ENCODE data around the gene MROH2A. TPM values are rescaled to one million over a fixed set of nuclear protein-coding genes. Genes with fewer than 3 reads are reported as not detected.

The MROH2A gene, protein sequence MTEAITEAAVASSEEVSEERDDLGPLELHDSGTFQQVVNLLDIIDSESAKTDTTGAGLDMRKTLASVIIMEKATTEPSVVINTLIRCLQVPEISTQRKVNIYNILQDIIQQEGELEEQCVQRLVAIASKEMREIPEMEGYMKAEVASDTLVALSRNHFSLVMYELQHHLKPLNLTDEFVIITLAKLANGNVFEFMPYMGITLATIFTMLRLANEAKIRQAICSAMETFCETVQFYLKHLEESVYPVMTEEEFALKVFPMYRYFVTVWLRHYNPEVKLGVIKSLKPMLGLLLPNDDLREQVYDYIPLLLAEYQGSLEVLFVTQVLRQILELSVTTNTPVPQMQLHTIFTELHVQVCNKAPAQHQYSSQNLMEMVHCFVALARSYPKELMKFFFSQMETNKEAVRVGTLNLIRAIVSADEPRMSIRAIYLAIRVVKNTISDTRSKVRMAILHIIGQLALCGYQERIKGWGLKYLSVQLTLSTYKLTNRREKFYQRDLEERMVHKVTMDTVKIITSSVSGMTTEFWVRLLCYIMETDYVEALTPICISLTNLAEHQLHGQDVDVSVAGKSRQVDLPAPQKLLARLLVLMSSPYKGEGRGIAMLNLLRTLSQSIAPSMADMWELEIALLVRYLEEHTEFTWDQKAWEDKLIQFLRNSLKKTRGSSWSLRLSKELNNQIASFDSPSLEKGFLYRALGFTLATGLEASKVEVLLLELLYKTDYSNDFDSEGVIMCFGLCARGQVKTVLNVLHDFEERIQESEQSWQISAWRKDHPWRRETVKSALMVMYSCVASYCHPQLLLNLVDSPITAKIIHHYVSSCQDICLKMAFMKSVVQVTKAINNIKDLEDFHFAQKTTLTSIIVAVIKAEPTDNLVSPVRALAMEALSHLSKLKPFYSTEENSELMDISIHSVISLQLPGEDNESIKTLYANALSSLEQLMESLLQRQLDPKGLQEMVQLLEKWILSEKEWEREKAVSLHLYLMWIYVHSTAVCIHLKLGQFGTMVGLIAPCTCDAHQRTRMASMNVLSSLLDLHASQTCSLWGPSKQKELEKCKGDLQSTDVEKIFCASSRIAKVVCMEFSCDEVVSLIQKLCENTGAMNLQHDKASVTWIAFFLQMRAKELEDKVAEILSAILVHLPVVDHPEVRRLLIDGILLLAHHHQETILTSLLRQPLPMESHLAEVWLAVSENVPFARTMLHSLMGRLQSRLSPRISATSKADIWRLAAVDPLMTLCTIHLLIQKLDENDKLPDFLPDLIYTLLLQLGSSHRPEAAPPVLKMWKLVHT (N-terminal part only)
- under 1 TPM in 1 of 2 donors, not detected in 1; 0.08 TPM for total RNA-seq
- under 1 TPM; 0.09 to 0.28 TPM for polyA plus RNA-seq

DNA sequence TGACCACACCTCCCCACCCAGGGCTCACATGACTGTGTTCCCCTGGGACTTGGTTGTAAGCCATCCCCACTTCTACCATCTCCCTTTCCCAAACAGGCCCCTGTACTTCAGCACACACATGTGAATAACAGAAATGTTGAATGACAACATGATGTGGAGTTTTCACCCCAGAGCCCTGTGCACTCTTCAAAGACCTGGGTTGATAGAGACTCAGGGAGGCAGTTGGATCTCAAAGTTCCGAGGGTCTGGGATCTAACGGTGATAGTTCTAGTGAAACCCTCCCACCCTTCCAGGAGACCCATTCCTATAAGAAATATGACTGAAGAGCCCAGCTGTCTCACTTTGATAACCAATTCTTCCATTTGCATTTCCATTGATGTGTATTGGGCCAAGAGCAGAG is at the start of gene MROH2A:
TSS of gene MROH2A (plus strand) at position 301 of the 400 bp plus-strand sequence. CDS start 1,029 bp downstream, outside the sequence.
- Histone ChIP-seq H3K36me3 (ENCODE audit: control insufficient read depth in 4 of 4, insufficient read depth in 3 of 4, low read depth in 1 of 4, low read length in 3 of 4) (peaks cover 0 to 3% (median 0%) of the 10 kb centered on the region in 4 donors), H3K4me1 (ENCODE audit: control insufficient read depth in 4 of 4, insufficient read depth in 4 of 4, low read length in 3 of 4) (no peaks in the 10 kb centered on the region), H3K27me3 (ENCODE audit: control insufficient read depth in 4 of 4, insufficient read depth in 4 of 4, low read length in 3 of 4) (no peaks in the 10 kb centered on the region), H3K27ac (ENCODE audit: low read depth in 1 of 2, low read length in 2 of 2) (no peak within 1 kb of the TSS), H3K9ac (ENCODE audit: low read depth in 1 of 2, low read length in 2 of 2) (no peak within 1 kb of the TSS), H3K9me3 (ENCODE audit: control insufficient read depth in 4 of 4, low read length in 3 of 4) (peaks cover 0 to 2% (median 0%) of the 10 kb centered on the region in 4 donors), H3K4me3 (ENCODE audit: low read depth in 1 of 3, low read length in 3 of 3) (no peak within 1 kb of the TSS)
- DNase-seq (ENCODE audit: low spot score) = no peak
- WGBS = 77% methylated on average over 2 of the region's 2 CpGs
- TF ChIP-seq GABPA (IDR thresholded peaks at IDR 0.05 in 1 of 2, conservative IDR thresholded peaks at IDR 0.05 in 1 of 2) = no peak
- TF ChIP-seq, protein P1, sequence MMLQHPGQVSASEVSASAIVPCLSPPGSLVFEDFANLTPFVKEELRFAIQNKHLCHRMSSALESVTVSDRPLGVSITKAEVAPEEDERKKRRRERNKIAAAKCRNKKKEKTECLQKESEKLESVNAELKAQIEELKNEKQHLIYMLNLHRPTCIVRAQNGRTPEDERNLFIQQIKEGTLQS (IDR thresholded peaks at IDR 0.05) = no peak

DNA sequence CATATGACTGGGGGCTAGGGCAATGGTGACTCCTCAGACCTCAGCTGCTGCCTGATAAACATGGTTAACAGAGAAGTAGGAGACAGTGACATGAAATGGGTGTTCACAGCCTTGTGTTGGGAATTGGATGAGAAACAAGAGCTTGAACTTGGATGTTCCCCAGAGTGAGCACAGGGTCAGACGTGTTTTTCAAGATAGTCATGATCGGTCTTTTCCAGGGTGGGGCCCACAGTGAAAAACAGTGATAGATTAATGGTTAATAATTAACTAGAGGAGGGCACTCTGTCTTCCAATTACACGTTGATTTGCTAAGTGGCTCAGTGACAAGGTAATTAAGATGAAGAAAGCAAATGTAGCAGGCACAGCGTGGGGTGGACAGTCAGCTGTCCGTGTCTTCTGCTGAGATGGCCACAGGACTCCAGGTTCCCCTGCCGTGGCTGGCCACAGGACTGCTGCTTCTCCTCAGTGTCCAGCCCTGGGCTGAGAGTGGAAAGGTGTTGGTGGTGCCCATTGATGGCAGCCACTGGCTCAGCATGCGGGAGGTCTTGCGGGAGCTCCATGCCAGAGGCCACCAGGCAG is 49.3 kb upstream of the MROH2A start, which contains the start of gene UGT1A3:
TSS of gene UGT1A3 (plus strand) at position 320 of the 579 bp plus-strand sequence. CDS start at position 405, 85 bp downstream.
- Histone ChIP-seq H3K27ac (ENCODE audit: low read depth in 1 of 2, low read length in 2 of 2) (peak within 1 kb of the TSS; percentile 62 to 66), H3K36me3 (ENCODE audit: control insufficient read depth in 4 of 4, insufficient read depth in 3 of 4, low read depth in 1 of 4, low read length in 3 of 4) (peaks cover 0 to 3% (median 0%) of the 10 kb centered on the region in 4 donors), H3K9me3 (ENCODE audit: control insufficient read depth in 4 of 4, low read length in 3 of 4) (no peaks in the 10 kb centered on the region), H3K27me3 (ENCODE audit: control insufficient read depth in 4 of 4, insufficient read depth in 4 of 4, low read length in 3 of 4) (no peaks in the 10 kb centered on the region), H3K4me3 (ENCODE audit: low read depth in 1 of 3, low read length in 3 of 3) (peak within 1 kb of the TSS in 2 of 3 donors; percentile 24 to 32), H3K4me1 (ENCODE audit: control insufficient read depth in 4 of 4, insufficient read depth in 4 of 4, low read length in 3 of 4) (peaks cover 4 to 32% (median 8%) of the 10 kb centered on the region in 4 donors), H3K9ac (ENCODE audit: low read depth in 1 of 2, low read length in 2 of 2) (peak within 1 kb of the TSS in 1 of 2 donors; percentile 47)
- no peak for DNase-seq (ENCODE audit: low spot score)
- TF ChIP-seq HNF4G (IDR thresholded peaks at IDR 0.05) (peak; percentile 12), TAF1 (conservative IDR thresholded peaks at IDR 0.05) (no peak), NR2F2 (IDR thresholded peaks at IDR 0.05) (no peak), YY1 (IDR thresholded peaks at IDR 0.05) (peak; percentile 18), GABPA (IDR thresholded peaks at IDR 0.05 in 1 of 2, conservative IDR thresholded peaks at IDR 0.05 in 1 of 2) (no peak), JUND (IDR thresholded peaks at IDR 0.05) (peak; percentile 95 to 96), FOXA2 (IDR thresholded peaks at IDR 0.05) (no peak), CTCF (IDR thresholded peaks at IDR 0.05; ENCODE audit: low read depth, low read length, missing input control) (no peak), FOXA1 (IDR thresholded peaks at IDR 0.05) (no peak), SP1 (IDR thresholded peaks at IDR 0.05) (peak; percentile 69), HNF4A (conservative IDR thresholded peaks at IDR 0.05) (peak; percentile 43 to 68), RXRA (IDR thresholded peaks at IDR 0.05) (peak; percentile 91), EGR1 (IDR thresholded peaks at IDR 0.05; ENCODE audit: low read depth in 2 of 2) (peak in 1 of 2 donors; percentile 70), RAD21 (IDR thresholded peaks at IDR 0.05) (peak in 1 of 2 donors; percentile 30)
- TF ChIP-seq, protein P2, sequence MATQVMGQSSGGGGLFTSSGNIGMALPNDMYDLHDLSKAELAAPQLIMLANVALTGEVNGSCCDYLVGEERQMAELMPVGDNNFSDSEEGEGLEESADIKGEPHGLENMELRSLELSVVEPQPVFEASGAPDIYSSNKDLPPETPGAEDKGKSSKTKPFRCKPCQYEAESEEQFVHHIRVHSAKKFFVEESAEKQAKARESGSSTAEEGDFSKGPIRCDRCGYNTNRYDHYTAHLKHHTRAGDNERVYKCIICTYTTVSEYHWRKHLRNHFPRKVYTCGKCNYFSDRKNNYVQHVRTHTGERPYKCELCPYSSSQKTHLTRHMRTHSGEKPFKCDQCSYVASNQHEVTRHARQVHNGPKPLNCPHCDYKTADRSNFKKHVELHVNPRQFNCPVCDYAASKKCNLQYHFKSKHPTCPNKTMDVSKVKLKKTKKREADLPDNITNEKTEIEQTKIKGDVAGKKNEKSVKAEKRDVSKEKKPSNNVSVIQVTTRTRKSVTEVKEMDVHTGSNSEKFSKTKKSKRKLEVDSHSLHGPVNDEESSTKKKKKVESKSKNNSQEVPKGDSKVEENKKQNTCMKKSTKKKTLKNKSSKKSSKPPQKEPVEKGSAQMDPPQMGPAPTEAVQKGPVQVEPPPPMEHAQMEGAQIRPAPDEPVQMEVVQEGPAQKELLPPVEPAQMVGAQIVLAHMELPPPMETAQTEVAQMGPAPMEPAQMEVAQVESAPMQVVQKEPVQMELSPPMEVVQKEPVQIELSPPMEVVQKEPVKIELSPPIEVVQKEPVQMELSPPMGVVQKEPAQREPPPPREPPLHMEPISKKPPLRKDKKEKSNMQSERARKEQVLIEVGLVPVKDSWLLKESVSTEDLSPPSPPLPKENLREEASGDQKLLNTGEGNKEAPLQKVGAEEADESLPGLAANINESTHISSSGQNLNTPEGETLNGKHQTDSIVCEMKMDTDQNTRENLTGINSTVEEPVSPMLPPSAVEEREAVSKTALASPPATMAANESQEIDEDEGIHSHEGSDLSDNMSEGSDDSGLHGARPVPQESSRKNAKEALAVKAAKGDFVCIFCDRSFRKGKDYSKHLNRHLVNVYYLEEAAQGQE (IDR thresholded peaks at IDR 0.05) = no peak
- TF ChIP-seq, protein P1 (IDR thresholded peaks at IDR 0.05) = peak; percentile 76
- TF ChIP-seq, protein P3, sequence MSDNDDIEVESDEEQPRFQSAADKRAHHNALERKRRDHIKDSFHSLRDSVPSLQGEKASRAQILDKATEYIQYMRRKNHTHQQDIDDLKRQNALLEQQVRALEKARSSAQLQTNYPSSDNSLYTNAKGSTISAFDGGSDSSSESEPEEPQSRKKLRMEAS (IDR thresholded peaks at IDR 0.05) = no peak
- TF ChIP-seq, protein P4, sequence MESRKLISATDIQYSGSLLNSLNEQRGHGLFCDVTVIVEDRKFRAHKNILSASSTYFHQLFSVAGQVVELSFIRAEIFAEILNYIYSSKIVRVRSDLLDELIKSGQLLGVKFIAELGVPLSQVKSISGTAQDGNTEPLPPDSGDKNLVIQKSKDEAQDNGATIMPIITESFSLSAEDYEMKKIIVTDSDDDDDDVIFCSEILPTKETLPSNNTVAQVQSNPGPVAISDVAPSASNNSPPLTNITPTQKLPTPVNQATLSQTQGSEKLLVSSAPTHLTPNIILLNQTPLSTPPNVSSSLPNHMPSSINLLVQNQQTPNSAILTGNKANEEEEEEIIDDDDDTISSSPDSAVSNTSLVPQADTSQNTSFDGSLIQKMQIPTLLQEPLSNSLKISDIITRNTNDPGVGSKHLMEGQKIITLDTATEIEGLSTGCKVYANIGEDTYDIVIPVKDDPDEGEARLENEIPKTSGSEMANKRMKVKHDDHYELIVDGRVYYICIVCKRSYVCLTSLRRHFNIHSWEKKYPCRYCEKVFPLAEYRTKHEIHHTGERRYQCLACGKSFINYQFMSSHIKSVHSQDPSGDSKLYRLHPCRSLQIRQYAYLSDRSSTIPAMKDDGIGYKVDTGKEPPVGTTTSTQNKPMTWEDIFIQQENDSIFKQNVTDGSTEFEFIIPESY (IDR thresholded peaks at IDR 0.05) = peak; percentile 24
- WGBS = 33% methylated on average over 8 of the region's 8 CpGs
